ENCODE data around the gene LDLRAD3. TPM values are rescaled to one million over a fixed set of nuclear protein-coding genes. Genes with fewer than 3 reads are reported as not detected.

LDLRAD3 gene
- total RNA-seq, 1 donor from 2014 or later = 7.2 TPM

- no peak for ATAC-seq
Measured at GRCh38 chr11:36051235-36052144, 107.6 kb downstream of the LDLRAD3 start.

- no peak for ATAC-seq
Measured at GRCh38 chr11:36053281-36053680, 109.4 kb downstream of the LDLRAD3 start.

GRCh38 chr11:36053862-36054261 is 110.0 kb downstream of the LDLRAD3 start:
- ATAC-seq = no peak

GRCh38 chr11:36054628-36055027 is 110.8 kb downstream of the LDLRAD3 start:
- no peak for ATAC-seq

- peak; percentile 73 for ATAC-seq
Measured at GRCh38 chr11:36056160-36056751, 112.4 kb downstream of the LDLRAD3 start.

GRCh38 chr11:36057379-36058042 is 113.6 kb downstream of the LDLRAD3 start:
- ATAC-seq = peak; percentile 53

GRCh38 chr11:36059660-36060059 is 115.8 kb downstream of the LDLRAD3 start:
- ATAC-seq = no peak

GRCh38 chr11:36060926-36061325 is 117.1 kb downstream of the LDLRAD3 start:
- no peak for ATAC-seq

GRCh38 chr11:36061471-36061870 is 117.6 kb downstream of the LDLRAD3 start:
- ATAC-seq = no peak

GRCh38 chr11:36062796-36063365 is 119.0 kb downstream of the LDLRAD3 start:
- no peak for ATAC-seq

- no peak for ATAC-seq
Measured at GRCh38 chr11:36065436-36065835, 121.6 kb downstream of the LDLRAD3 start.

- ATAC-seq = no peak
Measured at GRCh38 chr11:36066891-36067290, 123.0 kb downstream of the LDLRAD3 start.

- peak; percentile 83 for ATAC-seq
Measured at GRCh38 chr11:36069576-36070212, 125.8 kb downstream of the LDLRAD3 start.

GRCh38 chr11:36070213-36070953 is 126.5 kb downstream of the LDLRAD3 start:
- no peak for ATAC-seq

- no peak for ATAC-seq
Measured at GRCh38 chr11:36070954-36071330, 127.1 kb downstream of the LDLRAD3 start.

GRCh38 chr11:36071917-36072500 is 128.1 kb downstream of the LDLRAD3 start:
- no peak for ATAC-seq

- peak; percentile 49 for ATAC-seq
Measured at GRCh38 chr11:36073411-36074203, 129.7 kb downstream of the LDLRAD3 start.

GRCh38 chr11:36074941-36075431 is 131.1 kb downstream of the LDLRAD3 start:
- no peak for ATAC-seq

GRCh38 chr11:36077368-36077767 is 133.5 kb downstream of the LDLRAD3 start:
- no peak for ATAC-seq

All from esophagus mucosa (tissue), 1 donor.